ENCODE results near the gene B3GNT5. TPM values are rescaled to one million over a fixed set of nuclear protein-coding genes. Genes with fewer than 3 reads are reported as not detected.

Gene B3GNT5
- polyA plus RNA-seq, 3 donors = 14.1 to 17.7 (median 14.2) TPM

- no peak for DNase-seq
- Histone ChIP-seq H3K4me3 (replicated peaks in 1 of 3; ENCODE audit: low read depth in 2 of 3, low read length in 3 of 3) (no peak overlapping the region), H3K4me1 (ENCODE audit: control insufficient read depth in 1 of 2, insufficient read depth in 2 of 2, low read length in 2 of 2) (peaks cover 13 to 16% of the 10 kb centered on the region in 2 donors), H3K9ac (ENCODE audit: insufficient read depth, low read length, poor library complexity, severe bottlenecking) (no peak overlapping the region), H3K36me3 (replicated peaks in 1 of 2; ENCODE audit: control insufficient read depth in 1 of 2, insufficient read depth in 2 of 2, low read length in 2 of 2) (no peaks in the 10 kb centered on the region), H3K4me2 (replicated peaks; ENCODE audit: extremely low read depth, low read length, poor library complexity, severe bottlenecking) (no peak overlapping the region), H2AFZ (ENCODE audit: insufficient read depth, low read depth, low read length, poor library complexity, severe bottlenecking) (no peak overlapping the region), H3K79me2 (ENCODE audit: insufficient read depth, low read length) (no peaks in the 10 kb centered on the region), H4K20me1 (ENCODE audit: insufficient read depth, low read length) (no peaks in the 10 kb centered on the region), H3K27ac (ENCODE audit: low read depth in 1 of 2, low read length in 2 of 2) (no peak overlapping the region), H3K27me3 (ENCODE audit: control insufficient read depth in 2 of 2, insufficient read depth in 2 of 2, low read length in 2 of 2) (no peaks in the 10 kb centered on the region), H3K9me3 (replicated peaks in 1 of 2; ENCODE audit: control insufficient read depth in 1 of 2, insufficient read depth in 1 of 2, low read length in 2 of 2) (no peaks in the 10 kb centered on the region)
- 71% methylated on average over 5 of the region's 8 CpGs for WGBS (ENCODE audit: insufficient coverage)
- H3K4me3 Mint-ChIP-seq = no peak overlapping the region
- peaks cover 19% of the 10 kb centered on the region for H3K4me1 Mint-ChIP-seq
- H3K9me3 Mint-ChIP-seq = no peaks in the 10 kb centered on the region
- no peak overlapping the region for H3K27ac Mint-ChIP-seq
- H3K27me3 Mint-ChIP-seq (ENCODE audit: low read depth in 3 of 3) = peaks cover 0 to 2% (median 0%) of the 10 kb centered on the region in 3 donors
- intact Hi-C loops (cut with micrococcal nuclease) = no loop called here
- TF ChIP-seq CTCF (IDR thresholded peaks at IDR 0.05) = no peak
- H3K36me3 Mint-ChIP-seq = peaks cover 0 to 1% of the 10 kb centered on the region in 2 donors
Observed at GRCh38 chr3:183281126-183281797, 28.2 kb downstream of the B3GNT5 start.

- intact Hi-C loops (cut with micrococcal nuclease) = loop anchor here in 1 of 2 donors (2.0 kb wide), 1 partner anchor 71 kb away; no protein-coding TSS in a partner anchor
- H3K4me1 ChIP-seq (ENCODE audit: control insufficient read depth in 1 of 2, insufficient read depth in 2 of 2, low read length in 2 of 2) = peaks cover 24 to 29% of the 10 kb centered on the region in 2 donors
- no peak overlapping the region for H3K9ac ChIP-seq (ENCODE audit: insufficient read depth, low read length, poor library complexity, severe bottlenecking)
- H3K4me1 Mint-ChIP-seq = peaks cover 34% of the 10 kb centered on the region
- DNase-seq = no peak
- no CpG with 5 or more reads among the region's 2 CpGs for WGBS (ENCODE audit: insufficient coverage)
- TF ChIP-seq CTCF (IDR thresholded peaks at IDR 0.05) = no peak
- H3K27ac Mint-ChIP-seq = peak overlapping the region in 3 of 7 donors; percentile 27 to 93 (median 30)
- H2AFZ ChIP-seq (ENCODE audit: insufficient read depth, low read depth, low read length, poor library complexity, severe bottlenecking) = no peak overlapping the region
- H3K36me3 Mint-ChIP-seq = peaks cover 0 to 4% of the 10 kb centered on the region in 2 donors
- no peaks in the 10 kb centered on the region for H3K79me2 ChIP-seq (ENCODE audit: insufficient read depth, low read length)
- H3K27me3 Mint-ChIP-seq (ENCODE audit: low read depth in 3 of 3) = peaks cover 0 to 2% (median 0%) of the 10 kb centered on the region in 3 donors
- no peaks in the 10 kb centered on the region for H3K9me3 Mint-ChIP-seq
- H3K4me2 ChIP-seq (replicated peaks; ENCODE audit: extremely low read depth, low read length, poor library complexity, severe bottlenecking) = no peak overlapping the region
- H3K9me3 ChIP-seq (replicated peaks in 1 of 2; ENCODE audit: control insufficient read depth in 1 of 2, insufficient read depth in 1 of 2, low read length in 2 of 2) = no peaks in the 10 kb centered on the region
- H4K20me1 ChIP-seq (ENCODE audit: insufficient read depth, low read length) = no peaks in the 10 kb centered on the region
- H3K4me3 ChIP-seq (replicated peaks in 1 of 3; ENCODE audit: low read depth in 2 of 3, low read length in 3 of 3) = no peak overlapping the region
- H3K4me3 Mint-ChIP-seq = no peak overlapping the region
- no peaks in the 10 kb centered on the region for H3K36me3 ChIP-seq (replicated peaks in 1 of 2; ENCODE audit: control insufficient read depth in 1 of 2, insufficient read depth in 2 of 2, low read length in 2 of 2)
- H3K27me3 ChIP-seq (ENCODE audit: control insufficient read depth in 2 of 2, insufficient read depth in 2 of 2, low read length in 2 of 2) = no peaks in the 10 kb centered on the region
- H3K27ac ChIP-seq (ENCODE audit: low read depth in 1 of 2, low read length in 2 of 2) = no peak overlapping the region
Observed at GRCh38 chr3:183283886-183284285, 30.8 kb downstream of the B3GNT5 start.

All from CD14-positive monocyte (primary cell).